ENCODE results near the gene ARHGDIA.
A peak's percentile ranks its signal among the peaks of the same experiment; 100 is the strongest.

DNA sequence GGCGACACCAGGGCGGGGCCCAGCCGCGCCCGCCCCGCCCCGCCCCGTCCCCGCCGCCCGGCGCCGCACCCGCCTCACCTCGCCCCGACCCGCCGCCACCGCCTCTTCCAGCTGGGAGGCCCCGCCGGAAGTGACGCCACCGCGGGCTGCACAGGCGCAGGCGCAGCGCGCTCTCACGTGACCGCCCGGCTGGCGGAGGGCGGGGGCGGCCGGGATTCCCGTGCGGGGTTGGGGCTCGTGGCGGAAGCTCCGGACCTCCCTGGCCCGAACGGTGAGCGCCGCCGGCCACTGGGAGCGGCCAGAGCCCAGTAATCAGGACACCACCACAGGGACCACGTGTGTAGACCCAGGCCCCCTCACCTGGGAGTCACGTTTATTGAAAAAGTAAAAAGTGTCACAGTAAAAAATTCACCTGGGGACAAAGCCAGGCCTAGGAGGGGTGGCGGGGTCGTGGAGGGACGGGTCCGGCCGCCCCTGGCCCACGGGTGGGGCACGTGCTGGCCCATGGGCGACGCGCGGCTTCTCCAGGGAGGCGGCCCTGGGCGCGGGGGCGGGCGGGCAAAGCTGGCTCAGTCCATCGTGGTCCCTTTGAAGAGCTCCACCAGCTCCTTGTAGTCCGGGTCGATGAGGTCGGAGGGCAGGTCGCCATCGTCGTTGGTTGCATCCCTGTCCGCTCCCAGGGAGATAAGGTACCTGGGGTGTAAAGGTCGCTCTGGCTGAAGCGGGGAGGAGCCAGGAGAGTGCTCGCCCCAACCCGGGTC is 37.8 kb downstream of the ARHGDIA start, which contains the start of gene MCRIP1:
- TF ChIP-seq, protein P1, sequence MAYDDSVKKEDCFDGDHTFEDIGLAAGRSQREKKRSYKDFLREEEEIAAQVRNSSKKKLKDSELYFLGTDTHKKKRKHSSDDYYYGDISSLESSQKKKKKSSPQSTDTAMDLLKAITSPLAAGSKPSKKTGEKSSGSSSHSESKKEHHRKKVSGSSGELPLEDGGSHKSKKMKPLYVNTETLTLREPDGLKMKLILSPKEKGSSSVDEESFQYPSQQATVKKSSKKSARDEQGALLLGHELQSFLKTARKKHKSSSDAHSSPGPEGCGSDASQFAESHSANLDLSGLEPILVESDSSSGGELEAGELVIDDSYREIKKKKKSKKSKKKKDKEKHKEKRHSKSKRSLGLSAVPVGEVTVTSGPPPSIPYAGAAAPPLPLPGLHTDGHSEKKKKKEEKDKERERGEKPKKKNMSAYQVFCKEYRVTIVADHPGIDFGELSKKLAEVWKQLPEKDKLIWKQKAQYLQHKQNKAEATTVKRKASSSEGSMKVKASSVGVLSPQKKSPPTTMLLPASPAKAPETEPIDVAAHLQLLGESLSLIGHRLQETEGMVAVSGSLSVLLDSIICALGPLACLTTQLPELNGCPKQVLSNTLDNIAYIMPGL (CRISPR knock-in tag; IDR thresholded peaks at IDR 0.05), result no peak; the same call in 1 of the 2 replicates
- TF ChIP-seq JUN (CRISPR knock-in tag; IDR thresholded peaks at IDR 0.05), result no peak
- TF ChIP-seq, protein P2, sequence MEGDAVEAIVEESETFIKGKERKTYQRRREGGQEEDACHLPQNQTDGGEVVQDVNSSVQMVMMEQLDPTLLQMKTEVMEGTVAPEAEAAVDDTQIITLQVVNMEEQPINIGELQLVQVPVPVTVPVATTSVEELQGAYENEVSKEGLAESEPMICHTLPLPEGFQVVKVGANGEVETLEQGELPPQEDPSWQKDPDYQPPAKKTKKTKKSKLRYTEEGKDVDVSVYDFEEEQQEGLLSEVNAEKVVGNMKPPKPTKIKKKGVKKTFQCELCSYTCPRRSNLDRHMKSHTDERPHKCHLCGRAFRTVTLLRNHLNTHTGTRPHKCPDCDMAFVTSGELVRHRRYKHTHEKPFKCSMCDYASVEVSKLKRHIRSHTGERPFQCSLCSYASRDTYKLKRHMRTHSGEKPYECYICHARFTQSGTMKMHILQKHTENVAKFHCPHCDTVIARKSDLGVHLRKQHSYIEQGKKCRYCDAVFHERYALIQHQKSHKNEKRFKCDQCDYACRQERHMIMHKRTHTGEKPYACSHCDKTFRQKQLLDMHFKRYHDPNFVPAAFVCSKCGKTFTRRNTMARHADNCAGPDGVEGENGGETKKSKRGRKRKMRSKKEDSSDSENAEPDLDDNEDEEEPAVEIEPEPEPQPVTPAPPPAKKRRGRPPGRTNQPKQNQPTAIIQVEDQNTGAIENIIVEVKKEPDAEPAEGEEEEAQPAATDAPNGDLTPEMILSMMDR (IDR thresholded peaks at IDR 0.05), result no peak
- TF ChIP-seq SMAD4 (CRISPR knock-in tag; IDR thresholded peaks at IDR 0.05), result no peak
- TF ChIP-seq, protein P3, sequence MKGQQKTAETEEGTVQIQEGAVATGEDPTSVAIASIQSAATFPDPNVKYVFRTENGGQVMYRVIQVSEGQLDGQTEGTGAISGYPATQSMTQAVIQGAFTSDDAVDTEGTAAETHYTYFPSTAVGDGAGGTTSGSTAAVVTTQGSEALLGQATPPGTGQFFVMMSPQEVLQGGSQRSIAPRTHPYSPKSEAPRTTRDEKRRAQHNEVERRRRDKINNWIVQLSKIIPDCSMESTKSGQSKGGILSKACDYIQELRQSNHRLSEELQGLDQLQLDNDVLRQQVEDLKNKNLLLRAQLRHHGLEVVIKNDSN (CRISPR knock-in tag; IDR thresholded peaks at IDR 0.05), result peak; percentile 95
- TF ChIP-seq, protein P4, sequence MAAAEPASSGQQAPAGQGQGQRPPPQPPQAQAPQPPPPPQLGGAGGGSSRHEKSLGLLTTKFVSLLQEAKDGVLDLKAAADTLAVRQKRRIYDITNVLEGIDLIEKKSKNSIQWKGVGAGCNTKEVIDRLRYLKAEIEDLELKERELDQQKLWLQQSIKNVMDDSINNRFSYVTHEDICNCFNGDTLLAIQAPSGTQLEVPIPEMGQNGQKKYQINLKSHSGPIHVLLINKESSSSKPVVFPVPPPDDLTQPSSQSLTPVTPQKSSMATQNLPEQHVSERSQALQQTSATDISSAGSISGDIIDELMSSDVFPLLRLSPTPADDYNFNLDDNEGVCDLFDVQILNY (CRISPR knock-in tag; IDR thresholded peaks at IDR 0.05), result no peak
